ENCODE data around the gene SBF2.
"Not testable (repeated sequence)": the region's sequence is repeated elsewhere in the genome, so short reads cannot be mapped to it uniquely, and the experiment has no call there.

Gene SBF2

GRCh38 chr11:9947231-9947864, 346.7 kb downstream of the SBF2 start:
- no peak for DNase-seq (ENCODE audit: insufficient read length)
- no peak for TF ChIP-seq POLR2AphosphoS5 (IDR thresholded peaks at IDR 0.05; ENCODE audit: low read depth, low read length)
- no peak for TF ChIP-seq TAF1 (IDR thresholded peaks at IDR 0.05; ENCODE audit: borderline replicate concordance, low read depth, low read length)
- TF ChIP-seq POLR2A (IDR thresholded peaks at IDR 0.05; ENCODE audit: low read depth, low read length): no peak
- no peak for FAIRE-seq

DNA sequence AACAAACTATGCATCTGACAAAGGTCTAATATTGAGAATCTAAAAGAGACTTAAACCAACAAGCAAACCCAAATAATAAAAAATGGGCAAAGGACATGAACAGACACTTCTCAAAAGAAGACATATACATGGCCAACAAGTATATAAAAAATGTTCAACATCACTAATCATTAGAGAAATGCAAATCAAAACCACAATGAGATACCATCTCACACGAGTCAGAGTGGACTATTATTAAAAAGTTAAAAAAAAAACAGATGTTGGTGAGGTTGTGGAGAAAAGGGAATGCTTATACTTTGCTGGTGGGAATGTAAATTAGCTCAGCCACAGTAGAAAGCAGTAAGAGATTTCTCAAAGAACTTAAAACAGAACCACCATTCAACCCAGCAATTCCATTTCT, 348.3 kb downstream of the SBF2 start:
- not testable (repeated sequence) for DNase-seq (ENCODE audit: insufficient read length); FAIRE-seq

GRCh38 chr11:9943386-9944110, 350.5 kb downstream of the SBF2 start:
- no peak for DNase-seq (ENCODE audit: insufficient read length)
- no peak for TF ChIP-seq POLR2A (IDR thresholded peaks at IDR 0.05; ENCODE audit: low read depth, low read length)
- TF ChIP-seq POLR2AphosphoS5 (IDR thresholded peaks at IDR 0.05; ENCODE audit: low read depth, low read length): no peak
- TF ChIP-seq TAF1 (IDR thresholded peaks at IDR 0.05; ENCODE audit: borderline replicate concordance, low read depth, low read length): no peak
- no peak for FAIRE-seq

DNA sequence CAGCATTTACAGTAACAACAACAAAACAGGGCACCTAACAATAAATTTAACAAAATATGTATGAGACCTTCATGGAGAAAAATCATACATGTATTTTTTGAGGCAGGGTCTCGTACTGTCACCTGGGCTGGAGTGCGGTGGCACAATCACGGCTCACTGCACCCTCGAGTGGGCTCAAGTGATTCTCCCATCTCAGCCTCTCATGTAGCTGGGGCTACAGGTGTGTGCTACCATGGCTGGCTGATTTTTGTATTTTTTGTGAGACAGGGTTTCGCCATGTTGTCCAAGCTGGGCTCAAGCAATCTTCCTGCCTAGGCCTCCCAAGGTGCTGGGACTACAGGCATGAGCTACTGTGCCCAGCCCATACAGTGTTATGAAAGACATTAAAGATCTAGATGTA, 352.0 kb downstream of the SBF2 start:
- FAIRE-seq (peak; percentile 30), DNase-seq (ENCODE audit: insufficient read length) (no peak)
- no peak for TF ChIP-seq POLR2AphosphoS5 (IDR thresholded peaks at IDR 0.05; ENCODE audit: low read depth, low read length)
- TF ChIP-seq TAF1 (IDR thresholded peaks at IDR 0.05; ENCODE audit: borderline replicate concordance, low read depth, low read length): no peak
- no peak for TF ChIP-seq POLR2A (IDR thresholded peaks at IDR 0.05; ENCODE audit: low read depth, low read length)

DNA sequence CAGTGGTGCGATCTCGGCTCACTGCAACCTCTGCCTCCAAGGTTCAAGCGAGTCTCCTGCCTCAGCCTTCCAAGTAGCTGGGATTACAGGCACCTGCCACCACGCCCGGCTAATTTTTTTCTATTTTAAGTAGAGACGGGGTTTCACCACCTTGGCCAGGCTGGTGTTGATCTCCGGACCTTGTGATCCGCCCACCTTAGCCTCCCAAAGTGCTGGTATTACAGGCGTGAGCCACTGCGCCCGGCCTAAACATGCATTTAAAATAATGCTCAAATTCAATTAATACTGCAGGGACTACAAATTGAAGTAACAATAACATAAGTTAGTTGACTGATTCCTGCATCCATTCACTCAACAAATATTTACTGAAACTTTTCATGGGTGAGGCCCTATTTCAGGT, 354.9 kb downstream of the SBF2 start:
- not testable (repeated sequence) for DNase-seq (ENCODE audit: insufficient read length); FAIRE-seq

GRCh38 chr11:9936754-9937153, 357.3 kb downstream of the SBF2 start:
- TF ChIP-seq POLR2A (IDR thresholded peaks at IDR 0.05; ENCODE audit: low read depth, low read length): no peak
- no peak for TF ChIP-seq TAF1 (IDR thresholded peaks at IDR 0.05; ENCODE audit: borderline replicate concordance, low read depth, low read length)
- DNase-seq (ENCODE audit: insufficient read length): no peak
- no peak for FAIRE-seq

DNA sequence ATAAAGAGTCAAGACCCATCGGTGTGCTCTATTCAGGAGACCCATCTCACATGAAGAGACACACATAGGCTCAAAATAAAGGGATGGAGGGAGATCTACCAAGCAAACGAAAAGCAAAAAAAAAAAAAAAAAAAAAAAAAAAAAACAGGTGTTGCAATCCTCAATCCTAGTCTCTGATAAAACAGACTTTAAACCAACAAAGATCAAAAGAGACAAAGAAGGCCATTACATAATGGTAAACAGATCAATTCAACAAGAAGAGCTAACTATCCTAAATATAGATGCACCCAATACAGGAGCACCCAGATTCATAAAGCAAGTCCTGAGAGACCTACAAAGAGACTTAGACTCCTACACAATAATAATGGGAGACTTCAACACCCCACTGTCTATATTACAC, 361.2 kb downstream of the SBF2 start:
- not testable (repeated sequence) for FAIRE-seq; DNase-seq (ENCODE audit: insufficient read length)

DNA sequence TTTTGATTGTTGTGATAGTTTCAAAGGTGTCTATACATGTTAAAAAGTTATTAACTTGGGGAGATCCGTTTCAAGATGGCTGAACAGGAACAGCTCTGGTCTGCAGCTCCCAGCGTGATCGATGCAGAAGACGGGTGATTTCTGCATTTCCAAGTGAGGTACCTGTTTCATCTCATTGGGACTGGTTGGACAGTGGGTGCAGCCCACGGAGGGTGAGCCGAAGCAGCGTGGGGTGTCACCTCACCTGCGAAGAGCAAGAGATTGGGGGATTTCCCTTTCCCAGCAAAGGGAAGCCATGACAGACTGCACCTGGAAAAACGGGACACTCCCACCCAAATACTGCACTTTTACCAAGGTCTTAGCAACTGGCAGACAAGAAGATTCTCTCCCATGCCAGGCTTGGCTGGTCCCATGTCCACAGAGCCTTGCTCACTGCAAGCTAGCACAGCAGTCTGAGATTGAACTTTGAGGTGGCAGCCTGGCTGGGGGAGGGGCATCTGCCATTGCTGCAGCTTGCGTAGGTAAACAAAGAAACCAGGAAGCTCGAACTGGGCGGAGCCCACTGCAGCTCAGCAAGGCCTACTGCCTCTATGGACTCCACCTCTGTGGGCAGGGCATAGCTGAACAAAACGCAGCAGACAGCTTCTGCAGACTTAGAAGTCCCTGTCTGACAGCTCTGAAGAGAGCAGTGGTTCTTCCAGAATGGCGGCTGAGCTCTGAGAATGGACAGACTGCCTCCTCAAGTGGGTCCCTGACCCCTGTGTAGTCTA, 363.3 kb downstream of the SBF2 start:
- not testable (repeated sequence) for DNase-seq (ENCODE audit: insufficient read length); FAIRE-seq

DNA sequence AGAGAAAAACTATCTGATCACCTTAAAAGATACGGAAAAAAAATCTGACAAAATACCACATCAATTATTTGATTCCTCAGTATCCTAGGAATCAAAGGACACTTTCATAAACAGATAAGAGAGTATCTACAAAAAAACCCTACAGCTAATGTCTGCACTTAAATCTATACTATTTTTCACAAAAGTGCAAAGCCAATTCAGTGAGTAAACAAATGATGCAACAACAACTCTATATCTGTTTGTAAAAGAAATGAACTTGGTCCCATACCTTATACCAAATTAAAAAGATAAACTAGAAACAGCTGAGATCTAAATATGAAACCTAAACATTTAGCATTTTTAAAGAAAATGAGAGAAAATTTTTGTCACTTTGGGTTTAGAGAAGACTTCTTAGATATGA, 366.3 kb downstream of the SBF2 start:
- TF ChIP-seq POLR2AphosphoS5 (IDR thresholded peaks at IDR 0.05; ENCODE audit: low read depth, low read length) (no peak), TAF1 (IDR thresholded peaks at IDR 0.05; ENCODE audit: borderline replicate concordance, low read depth, low read length) (no peak), POLR2A (IDR thresholded peaks at IDR 0.05; ENCODE audit: low read depth, low read length) (no peak)
- no peak for FAIRE-seq
- no peak for DNase-seq (ENCODE audit: insufficient read length)

- DNase-seq (ENCODE audit: insufficient read length) (no peak), FAIRE-seq (peak; percentile 74)
- TF ChIP-seq POLR2A (IDR thresholded peaks at IDR 0.05; ENCODE audit: low read depth, low read length) (no peak), POLR2AphosphoS5 (IDR thresholded peaks at IDR 0.05; ENCODE audit: low read depth, low read length) (no peak)
These were observed 370.7 kb downstream of the SBF2 start for GRCh38 chr11:9923280-9923679.

- TF ChIP-seq TAF1 (IDR thresholded peaks at IDR 0.05; ENCODE audit: borderline replicate concordance, low read depth, low read length) (no peak), POLR2A (IDR thresholded peaks at IDR 0.05; ENCODE audit: low read depth, low read length) (no peak), POLR2AphosphoS5 (IDR thresholded peaks at IDR 0.05; ENCODE audit: low read depth, low read length) (no peak)
- DNase-seq (ENCODE audit: insufficient read length) (no peak), FAIRE-seq (no peak)
These were observed 371.2 kb downstream of the SBF2 start for GRCh38 chr11:9922806-9923205.

GRCh38 chr11:9916480-9916879, 377.5 kb downstream of the SBF2 start:
- no peak for FAIRE-seq
- TF ChIP-seq POLR2AphosphoS5 (IDR thresholded peaks at IDR 0.05; ENCODE audit: low read depth, low read length) (no peak), POLR2A (IDR thresholded peaks at IDR 0.05; ENCODE audit: low read depth, low read length) (no peak), TAF1 (IDR thresholded peaks at IDR 0.05; ENCODE audit: borderline replicate concordance, low read depth, low read length) (no peak)
- no peak for DNase-seq (ENCODE audit: insufficient read length)

- TF ChIP-seq POLR2A (IDR thresholded peaks at IDR 0.05; ENCODE audit: low read depth, low read length) (no peak), POLR2AphosphoS5 (IDR thresholded peaks at IDR 0.05; ENCODE audit: low read depth, low read length) (no peak), TAF1 (IDR thresholded peaks at IDR 0.05; ENCODE audit: borderline replicate concordance, low read depth, low read length) (no peak)
- FAIRE-seq (no peak), DNase-seq (ENCODE audit: insufficient read length) (no peak)
These were observed 380.0 kb downstream of the SBF2 start for GRCh38 chr11:9914064-9914463.

Measured in GM12892 (cell line).